Measurements from ENCODE around the gene SPG7. TPM values are rescaled to one million over a fixed set of nuclear protein-coding genes. Genes with fewer than 3 reads are reported as not detected.
"Not testable (repeated sequence)": the region's sequence is repeated elsewhere in the genome, so short reads cannot be mapped to it uniquely, and the experiment has no call there.

SPG7 gene
- polyA plus RNA-seq (ENCODE audit: insufficient read length in 10 of 10) = 10 to 100 TPM; 43.5 to 93.9 (median 63.4) TPM
- long read RNA-seq, donor 1, transcript SPG7-268 (17 exons, 3,359 nt) = major isoform, 8 of 12 reads
- long read RNA-seq, donor 1, partial matches to known transcripts = 0 of 12 reads
- long read RNA-seq, donor 1, other reads (novel, unspliced or antisense) = 0 of 12 reads
- long read RNA-seq, donor 2, full-length matches to known transcripts = 16 of 16 reads
- long read RNA-seq, donor 2, partial matches to known transcripts = 0 of 16 reads
- long read RNA-seq, donor 2, other reads (novel, unspliced or antisense) = 0 of 16 reads
- long read RNA-seq, donor 3, full-length matches to known transcripts = 3 of 3 reads
- long read RNA-seq, donor 3, partial matches to known transcripts = 0 of 3 reads
- long read RNA-seq, donor 3, other reads (novel, unspliced or antisense) = 0 of 3 reads
- long read RNA-seq, donor 4, partial matches to known transcripts = 0 of 10 reads
- long read RNA-seq, donor 4, other reads (novel, unspliced or antisense) = 0 of 10 reads
- long read RNA-seq, donor 5, partial matches to known transcripts = 0 of 5 reads
- long read RNA-seq, donor 5, other reads (novel, unspliced or antisense) = 0 of 5 reads
- long read RNA-seq, donor 6, full-length matches to known transcripts = 19 of 19 reads
- long read RNA-seq, donor 6, partial matches to known transcripts = 0 of 19 reads
- long read RNA-seq, donor 6, other reads (novel, unspliced or antisense) = 0 of 19 reads
- long read RNA-seq, donor 7, full-length matches to known transcripts = 14 of 14 reads
- long read RNA-seq, donor 7, partial matches to known transcripts = 0 of 14 reads
- long read RNA-seq, donor 7, other reads (novel, unspliced or antisense) = 0 of 14 reads
- long read RNA-seq, donor 8, partial matches to known transcripts = 0 of 11 reads
- long read RNA-seq, donor 8, other reads (novel, unspliced or antisense) = 0 of 11 reads
- long read RNA-seq, donor 9, partial matches to known transcripts = 0 of 3 reads
- long read RNA-seq, donor 9, other reads (novel, unspliced or antisense) = 0 of 3 reads

DNA sequence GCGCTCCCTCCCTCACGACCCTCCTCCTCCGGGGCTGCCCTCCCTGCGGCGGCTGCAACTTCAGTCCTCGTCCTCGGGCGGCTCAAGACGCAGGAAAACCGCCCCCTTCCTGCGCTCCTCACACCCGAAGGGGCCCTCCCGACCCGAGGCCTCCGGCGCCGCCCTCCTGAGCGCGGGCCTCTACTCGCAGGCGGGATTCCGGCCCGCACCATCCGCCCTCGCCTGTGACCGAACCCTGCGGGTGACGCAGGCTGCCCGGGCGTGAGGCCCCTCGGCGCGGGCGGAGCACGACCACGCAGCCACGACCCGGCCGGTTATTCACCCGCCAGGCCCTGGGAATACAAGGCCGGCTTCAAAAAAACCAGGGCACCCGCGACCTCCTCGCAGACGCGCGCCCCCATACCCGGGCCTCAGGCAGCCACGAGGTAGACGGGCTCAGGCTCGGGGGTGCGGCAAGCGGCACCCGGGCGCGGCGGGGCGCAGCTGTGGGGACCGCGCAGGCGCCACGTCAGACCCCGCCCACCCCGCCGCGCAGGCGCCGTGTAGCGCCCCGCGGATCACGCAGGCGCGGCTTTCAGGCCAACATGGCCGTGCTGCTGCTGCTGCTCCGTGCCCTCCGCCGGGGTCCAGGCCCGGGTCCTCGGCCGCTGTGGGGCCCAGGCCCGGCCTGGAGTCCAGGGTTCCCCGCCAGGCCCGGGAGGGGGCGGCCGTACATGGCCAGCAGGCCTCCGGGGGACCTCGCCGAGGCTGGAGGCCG lies at the start of gene SPG7:
Gene SPG7, plus strand, starts transcription at position 570 of the 757 bp plus-strand sequence. Its CDS starts 15 bp downstream, at position 585.
- DNase-seq = peak; percentile 87 to 97 (median 96)

DNA sequence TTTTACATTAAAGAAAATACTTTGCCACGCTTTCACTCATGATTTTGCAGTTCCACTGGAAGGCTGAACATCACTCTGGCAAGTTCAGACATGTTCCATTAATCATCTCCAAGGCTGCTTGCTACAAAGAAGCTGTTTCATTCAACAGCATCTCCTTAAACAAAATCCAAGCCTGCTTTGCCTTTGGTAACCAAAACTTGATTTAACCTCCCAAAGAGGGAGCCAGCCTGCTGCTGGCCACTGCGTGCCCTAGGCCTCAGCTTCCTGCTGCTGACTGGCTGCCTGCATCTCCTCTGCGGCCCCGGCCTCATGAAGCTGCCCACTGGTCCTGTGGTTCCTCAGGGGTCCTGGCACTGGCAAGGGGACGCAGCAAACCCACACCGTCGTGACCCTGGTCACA lies 49.7 kb upstream of the SPG7 start:
- peak in 2 of 3 donors; percentile 53 to 66 for DNase-seq

DNA sequence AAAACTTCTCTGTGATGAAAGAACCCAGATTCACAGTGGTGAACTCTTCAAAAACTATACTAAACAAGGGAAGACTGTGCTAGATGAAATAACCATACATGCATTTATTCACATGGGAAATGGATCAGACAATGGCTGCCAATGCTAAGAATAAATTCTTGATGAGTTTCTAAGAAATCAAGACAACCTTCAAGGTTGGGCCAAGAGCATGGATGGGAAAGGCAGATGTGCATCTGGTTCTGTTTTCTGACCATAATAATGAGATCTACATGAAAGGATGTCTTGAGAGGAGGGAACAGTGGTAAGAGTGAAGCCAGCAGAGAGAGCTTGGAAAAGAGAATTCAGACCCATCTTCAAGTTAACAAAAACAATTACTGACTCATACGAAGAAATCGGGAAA lies 49.2 kb upstream of the SPG7 start:
- DNase-seq = peak in 2 of 3 donors; percentile 69 to 85

DNA sequence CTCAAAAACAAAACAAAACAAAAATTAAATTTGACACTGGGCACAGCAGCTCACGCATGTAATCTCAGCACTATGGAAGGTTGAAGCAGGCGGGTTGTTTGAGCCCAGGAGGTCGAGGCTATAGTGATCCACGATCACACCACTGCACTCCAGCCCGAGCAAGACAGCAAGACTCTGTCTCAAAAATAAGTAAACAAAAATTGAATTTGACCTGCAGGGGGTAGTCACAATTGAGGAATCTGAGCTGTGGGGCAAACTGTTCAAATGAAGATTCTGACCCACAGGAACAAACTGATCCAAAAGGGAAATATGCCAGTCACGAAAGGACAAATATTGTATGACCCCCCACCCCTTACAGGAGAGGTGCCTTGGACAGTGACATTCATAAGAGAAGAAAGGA lies 47.6 kb upstream of the SPG7 start:
- no peak for DNase-seq

DNA sequence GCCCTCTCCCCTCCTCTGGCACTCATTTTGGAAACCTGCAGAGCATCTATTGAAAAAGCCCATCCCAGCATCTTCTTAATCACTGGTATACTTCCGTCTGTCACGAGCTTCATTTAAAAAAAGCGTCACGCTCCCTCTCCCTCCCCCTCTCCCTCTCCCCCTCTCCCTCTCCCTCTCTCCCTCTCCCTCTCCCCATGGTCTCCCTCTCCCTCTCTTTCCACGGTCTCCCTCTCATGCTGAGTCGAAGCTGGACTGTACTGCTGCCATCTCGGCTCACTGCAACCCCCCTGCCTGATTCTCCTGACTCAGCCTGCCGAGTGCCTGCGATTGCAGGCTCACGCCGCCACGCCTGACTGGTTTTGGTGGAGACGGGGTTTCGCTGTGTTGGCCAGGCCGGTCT lies 46.3 kb upstream of the SPG7 start:
- DNase-seq = not testable (repeated sequence)

DNA sequence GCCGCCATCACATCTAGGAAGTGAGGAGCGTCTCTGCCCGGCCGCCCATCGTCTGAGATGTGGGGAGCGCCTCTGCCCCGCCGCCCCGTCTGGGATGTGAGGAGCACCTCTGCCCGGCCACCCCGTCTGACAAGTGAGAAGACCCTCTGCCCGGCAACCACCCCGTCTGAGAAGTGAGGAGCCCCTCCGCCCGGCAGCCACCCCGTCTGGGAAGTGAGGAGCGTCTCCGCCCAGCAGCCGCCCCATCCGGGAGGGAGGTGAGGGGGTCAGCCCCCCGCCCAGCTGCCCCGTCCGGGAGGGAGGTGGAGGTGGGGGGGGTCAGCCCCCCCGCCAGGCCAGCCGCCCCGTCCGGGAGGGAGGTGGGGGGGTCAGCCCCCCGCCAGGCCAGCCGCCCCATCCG lies 45.6 kb upstream of the SPG7 start:
- not testable (repeated sequence) for DNase-seq

DNA sequence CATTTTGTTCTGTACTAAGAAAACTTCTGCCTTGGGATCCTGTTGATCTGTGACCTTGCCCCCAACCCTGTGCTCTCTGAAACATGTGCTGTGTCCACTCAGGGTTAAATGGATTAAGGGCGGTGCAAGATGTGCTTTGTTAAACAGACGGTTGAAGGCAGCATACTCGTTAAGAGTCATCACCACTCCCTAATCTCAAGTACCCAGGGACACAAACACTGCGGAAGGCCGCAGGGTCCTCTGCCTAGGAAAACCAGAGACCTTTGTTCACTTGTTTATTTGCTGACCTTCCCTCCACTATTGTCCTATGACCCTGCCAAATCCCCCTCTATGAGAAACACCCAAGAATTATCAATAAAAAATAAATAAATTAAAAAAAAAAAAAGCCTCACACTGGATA lies 44.9 kb upstream of the SPG7 start:
- DNase-seq = not testable (repeated sequence)

DNA sequence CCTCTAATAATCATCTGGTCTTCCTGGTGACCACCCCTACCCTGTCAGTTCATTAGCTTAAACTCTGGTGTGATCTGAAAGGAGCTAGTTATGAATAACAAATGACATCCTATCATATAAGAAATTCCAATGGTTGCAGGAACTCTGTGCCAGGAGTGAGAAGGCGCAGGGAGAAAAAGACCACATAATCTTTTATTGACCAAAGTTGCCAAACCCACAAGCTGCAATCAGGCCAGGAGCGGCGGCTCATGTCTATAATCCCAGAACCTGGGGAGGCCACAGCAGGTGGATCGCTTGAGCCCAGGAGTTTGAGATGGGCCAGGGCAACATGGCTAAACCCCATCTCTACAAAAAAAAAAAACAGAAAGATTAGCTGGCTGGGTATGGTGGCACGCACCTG lies 41.3 kb upstream of the SPG7 start:
- DNase-seq = no peak

DNA sequence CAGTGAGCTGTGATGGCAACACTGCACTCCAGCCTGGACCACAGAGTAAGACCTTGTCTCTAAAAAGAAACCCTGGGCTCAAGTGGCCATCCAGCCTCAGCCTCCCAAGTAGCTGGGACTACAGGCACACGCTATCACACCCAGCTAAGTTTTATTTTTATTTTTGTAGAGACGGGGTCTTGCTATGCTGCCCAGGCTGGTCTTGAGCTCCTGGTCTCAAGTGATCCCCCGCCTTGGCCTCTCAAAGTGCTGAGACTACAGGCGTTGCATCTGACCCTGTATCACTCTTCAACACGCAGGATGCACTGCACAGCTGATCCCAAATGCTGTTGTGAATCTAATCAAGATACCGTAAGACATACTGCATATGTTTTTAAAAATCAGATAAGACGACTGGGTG lies 40.8 kb upstream of the SPG7 start:
- DNase-seq = no peak

DNA sequence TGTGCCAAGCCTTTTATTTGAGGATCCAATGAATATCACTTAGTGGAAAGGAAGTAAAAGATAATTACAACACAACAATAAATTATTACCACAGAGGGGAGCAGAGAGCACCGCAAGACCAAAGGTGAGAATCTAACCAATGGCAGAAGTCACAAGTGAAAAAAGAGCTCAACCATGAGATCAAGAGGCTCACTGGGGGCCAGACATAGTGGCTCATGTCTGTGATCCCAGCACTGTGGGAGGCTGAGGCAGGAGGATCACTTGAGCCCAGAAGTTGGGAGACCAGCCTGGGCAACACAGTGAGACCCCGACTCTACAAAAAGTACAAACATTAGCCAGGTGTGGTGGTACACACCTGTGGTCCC lies 35.5 kb upstream of the SPG7 start:
- DNase-seq = no peak

DNA sequence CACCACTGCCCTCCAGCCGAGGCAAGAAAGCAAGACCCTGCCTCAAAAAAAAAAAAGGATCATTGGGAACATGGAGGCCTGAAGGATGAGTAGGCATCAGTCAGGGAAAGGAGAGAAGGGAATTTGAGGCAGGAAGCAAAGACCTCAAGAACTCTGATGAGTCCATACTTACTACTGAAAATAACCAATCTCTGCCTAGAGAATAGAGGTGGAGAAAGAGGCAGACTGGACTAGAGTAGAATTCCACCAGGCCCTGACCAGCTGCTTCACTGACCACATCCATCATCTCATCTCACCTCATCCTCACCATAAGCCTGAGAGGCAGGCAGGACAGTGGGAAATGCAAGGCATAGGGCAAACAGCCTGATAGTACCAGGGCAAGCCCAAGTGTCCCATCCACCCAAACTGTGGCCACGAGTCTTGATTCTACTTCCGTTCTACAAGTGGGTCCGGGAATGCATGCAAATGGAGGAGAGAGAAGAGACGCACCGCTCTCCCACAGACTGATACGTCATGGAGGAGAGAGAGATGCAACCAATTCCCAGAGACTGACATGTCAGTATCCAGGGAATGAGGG lies 35.0 kb upstream of the SPG7 start:
- no peak for DNase-seq

DNA sequence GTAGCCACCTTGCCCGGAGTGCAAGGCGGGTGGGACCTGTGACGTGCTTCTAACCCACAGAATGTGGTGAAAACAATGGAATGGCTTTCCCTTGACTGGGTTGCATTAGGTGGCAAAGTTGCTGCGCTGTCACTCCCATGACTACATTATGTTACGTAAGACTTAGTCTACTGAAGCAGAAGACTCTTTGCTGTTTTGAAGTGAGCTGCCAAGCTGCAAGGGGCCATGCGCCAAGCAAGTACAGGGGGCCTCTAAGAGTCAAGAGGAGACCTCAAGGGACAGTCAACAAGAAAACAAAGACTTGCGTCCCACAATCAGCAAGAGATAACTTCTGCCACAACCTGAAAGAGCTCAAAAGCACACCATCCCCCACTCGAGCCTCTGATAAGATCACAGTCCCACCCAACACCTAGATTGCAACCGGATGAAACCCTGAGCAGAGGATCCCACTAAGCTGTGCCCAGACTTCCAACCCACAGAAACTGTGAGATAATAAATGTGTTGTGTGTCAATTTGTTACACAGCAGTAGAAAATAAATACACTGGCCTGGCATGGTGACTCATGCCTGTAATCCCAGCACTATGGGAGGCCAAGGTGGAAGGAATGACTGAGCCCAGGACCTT lies 34.3 kb upstream of the SPG7 start:
- no peak for DNase-seq

DNA sequence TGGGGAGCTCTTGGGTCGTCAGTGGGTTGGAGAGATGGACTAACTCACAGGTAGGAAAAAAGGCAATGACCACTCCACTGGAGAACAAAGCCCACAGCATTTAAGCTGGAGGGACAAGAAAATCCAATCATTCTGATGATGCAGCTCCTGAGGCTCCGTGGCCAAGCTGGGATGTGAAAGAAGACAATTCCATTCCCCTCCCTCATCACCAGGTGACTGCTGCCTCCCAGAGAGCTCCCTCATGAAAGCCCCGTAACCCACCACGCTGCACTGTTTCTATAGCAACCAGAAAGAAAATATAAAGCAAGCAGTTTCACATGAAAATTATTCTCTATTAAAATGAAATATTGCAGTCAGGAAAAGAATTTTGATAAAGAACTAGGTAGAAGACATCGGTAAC lies 33.1 kb upstream of the SPG7 start:
- no peak for DNase-seq

DNA sequence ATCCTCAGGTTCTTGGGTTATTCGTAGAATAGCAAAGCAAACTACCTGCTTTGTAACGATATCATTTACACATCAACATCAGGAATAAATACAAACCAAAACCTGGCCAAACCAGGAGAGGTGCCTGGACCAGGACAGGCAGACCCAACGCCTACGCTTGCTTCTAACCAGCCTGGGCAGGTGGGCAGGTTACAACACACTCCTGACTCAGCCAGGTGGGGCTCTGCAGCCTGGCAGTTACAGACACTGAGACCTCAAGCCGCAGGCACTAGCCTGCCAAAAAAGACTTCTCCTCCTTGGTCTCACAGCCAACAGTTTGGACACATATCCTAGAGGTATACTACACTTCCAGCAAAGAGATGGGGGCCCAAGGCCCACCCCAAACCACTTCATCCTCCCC lies 31.8 kb upstream of the SPG7 start:
- DNase-seq = no peak

DNA sequence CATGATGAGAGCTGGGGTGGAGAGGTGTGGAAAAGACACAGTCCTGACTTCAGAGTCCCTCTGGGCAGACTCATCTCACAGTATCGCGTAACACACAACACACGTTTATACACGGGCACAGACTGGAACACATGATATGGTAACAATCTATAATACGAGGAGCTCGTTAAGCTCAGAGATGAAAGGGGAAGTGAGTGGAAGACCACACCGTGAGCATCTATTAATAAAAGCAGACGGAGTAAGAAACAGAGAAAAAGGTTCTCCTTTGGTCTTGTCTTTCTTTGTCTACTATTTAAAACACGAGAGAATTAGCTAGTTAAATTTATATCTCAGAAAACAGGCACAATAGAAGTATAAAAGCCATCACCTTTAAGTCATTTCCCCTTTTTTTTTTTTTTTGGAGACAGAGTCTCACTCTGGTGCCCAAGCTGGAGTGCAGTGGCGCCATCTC lies 31.4 kb upstream of the SPG7 start:
- DNase-seq = no peak

DNA sequence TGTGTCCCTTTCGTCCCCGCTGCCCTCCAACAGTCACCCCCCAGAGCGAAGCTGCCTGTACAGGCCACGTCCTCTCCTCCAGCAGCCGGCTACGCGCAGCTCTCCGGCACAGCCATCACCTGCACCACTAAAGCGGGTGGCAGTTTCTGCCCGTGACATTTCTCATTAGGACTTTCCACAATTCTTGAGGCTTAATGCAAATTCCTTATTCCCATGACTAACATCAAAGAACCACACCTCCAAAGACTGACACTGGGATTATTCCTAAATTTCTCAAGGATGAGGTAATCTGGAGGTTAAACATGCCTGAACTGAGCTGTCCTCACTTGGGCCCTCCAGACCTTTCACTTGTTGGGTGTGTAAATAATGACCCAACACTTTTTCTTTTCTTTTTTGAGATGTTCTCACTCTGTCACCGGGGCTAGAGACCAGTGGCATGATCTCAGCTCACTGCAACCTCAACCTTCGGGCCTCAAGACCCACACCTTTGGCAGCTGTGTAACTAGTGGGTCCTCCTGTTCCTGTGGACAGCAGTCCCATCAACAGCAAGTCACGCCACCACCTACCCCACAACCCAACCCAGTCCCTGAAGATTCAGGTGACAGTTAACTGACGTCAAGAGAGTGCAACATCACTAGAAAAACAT lies 29.5 kb upstream of the SPG7 start:
- no peak for DNase-seq

DNA sequence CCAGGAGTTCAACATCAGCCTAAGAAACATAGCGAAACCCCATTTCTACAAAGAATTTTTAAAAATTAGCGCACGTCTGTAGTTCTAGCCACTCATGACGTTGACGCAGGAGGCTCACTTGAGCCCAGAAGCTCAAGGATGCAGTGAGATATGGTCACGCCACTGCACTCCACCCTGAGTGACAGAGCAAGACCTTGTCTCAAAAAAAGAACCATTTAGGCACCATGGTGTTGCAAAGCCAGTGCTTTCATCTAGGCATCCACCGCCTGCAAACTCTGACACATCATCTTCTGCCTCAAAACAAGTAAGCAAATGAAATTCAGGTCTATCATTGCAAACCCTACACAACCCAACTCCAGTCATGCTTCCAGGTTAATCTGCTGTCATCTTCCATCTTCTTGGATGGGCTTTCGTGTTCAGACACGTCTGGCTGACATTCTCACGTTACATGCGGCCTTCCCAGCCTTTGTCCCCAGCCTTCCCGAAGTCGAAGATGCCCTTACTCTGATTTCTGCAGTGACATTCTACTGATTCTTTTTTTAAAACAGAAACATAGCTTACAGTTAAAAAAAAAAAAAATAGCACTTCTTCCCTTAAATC lies 26.7 kb upstream of the SPG7 start:
- no peak for DNase-seq

DNA sequence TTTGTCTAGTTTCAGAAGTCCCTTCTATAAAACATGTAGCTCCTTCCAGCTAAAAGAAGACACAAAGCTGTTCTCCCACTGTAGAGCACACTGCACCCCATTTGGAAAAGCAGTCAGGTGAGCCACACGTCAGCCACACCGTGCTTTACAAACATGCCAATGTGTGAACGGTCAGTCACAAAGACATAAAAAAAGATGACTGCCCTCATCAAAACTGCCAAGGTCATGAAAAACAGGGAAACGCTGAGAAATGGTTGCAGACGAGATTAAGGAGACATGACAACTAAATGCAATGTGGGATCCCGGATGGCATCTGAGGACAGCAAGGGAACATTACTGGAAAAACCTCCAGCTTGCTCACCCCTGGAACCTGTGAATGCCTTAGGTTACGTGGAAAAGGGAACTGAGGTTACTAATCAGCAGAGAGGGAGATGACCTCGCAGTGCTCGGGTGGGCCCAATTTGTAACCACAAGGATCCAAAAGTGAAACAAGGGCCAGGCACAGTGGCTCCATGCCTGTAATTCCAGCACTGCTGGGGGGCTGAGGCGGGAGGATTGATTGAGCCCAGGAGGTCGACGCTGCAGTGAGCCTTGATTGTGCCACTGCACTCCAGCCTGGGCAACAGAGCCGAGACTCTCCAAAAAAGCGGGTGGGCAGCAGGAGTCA lies 25.9 kb upstream of the SPG7 start:
- DNase-seq = no peak

DNA sequence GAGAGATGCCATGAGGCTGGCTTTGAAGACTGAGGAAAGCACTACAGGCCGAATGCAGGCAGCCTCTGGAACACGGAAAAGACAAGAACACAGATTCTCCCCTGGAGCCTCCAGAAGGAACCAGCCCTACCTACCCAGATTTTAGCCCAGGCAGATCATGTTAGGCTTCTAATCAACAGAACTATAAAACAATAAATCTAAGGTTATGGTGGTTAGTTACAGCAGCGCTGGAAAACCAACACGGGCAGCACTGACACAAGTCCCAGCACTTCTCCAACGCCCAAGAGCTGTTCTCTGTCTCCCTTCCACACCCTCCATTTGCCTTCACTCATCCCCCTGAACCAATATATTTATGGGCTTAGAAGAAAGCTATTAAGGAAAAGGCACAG lies 25.4 kb upstream of the SPG7 start:
- DNase-seq = no peak

All from muscle of back (tissue), 13 donors.